NCI-H2029 (cell line): ENCODE measurements around the gene NFIX.

Experiments used
- DNase-seq: peaks from one replicate; lab custom pipeline; 2025; lab: John Stamatoyannopoulos, UW

NFIX gene

DNA sequence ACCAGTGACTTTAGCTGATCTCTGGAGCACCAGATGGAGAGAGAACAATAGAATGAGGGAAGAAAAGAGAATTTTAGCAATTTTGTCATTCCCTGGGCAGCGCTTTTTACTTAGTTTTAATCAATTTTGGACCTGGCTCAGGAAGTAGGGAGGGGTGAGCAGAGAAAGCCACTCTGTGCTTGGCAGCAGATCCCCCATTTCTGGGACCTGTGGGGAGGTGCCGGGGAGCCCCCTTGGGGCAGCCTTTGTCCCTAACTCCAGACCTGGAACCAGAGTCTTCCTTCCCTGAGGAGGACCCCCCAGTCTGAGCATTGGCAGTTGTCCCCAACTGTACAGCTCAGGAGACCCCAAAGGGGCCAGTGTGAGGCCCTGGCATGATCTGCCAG is 96.9 kb downstream of the NFIX start:
- no peak for DNase-seq

DNA sequence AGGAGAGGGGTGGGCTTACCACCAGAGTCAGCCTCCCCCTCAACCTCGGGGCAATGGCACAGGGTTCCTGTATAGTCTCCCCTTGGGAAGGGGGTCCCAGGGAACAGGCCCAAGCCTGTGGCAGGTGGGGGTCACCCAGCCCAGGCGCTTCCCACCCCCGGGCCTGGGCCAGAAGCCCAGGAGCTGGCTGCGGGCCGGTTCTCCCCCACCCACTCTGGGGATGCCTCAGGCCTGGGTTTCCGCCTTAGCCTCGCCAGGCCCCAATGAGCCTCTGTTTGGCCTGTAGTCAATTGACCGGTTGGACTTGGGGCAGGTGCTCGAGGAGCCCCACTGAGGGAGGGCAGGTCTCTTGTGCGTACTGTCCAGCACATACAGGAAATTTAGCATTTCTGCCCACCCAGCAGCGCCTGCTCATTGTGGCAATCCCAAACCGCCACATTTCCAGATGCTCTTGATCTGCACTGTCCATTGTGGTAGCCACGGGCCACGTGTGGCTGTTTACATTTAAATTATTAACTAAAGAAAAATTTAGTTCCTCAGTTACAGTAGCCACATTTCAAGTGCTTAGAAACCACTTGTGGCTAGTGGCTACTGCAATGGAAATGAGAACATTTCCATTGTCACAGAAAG is 97.4 kb downstream of the NFIX start:
- no peak for DNase-seq

DNA sequence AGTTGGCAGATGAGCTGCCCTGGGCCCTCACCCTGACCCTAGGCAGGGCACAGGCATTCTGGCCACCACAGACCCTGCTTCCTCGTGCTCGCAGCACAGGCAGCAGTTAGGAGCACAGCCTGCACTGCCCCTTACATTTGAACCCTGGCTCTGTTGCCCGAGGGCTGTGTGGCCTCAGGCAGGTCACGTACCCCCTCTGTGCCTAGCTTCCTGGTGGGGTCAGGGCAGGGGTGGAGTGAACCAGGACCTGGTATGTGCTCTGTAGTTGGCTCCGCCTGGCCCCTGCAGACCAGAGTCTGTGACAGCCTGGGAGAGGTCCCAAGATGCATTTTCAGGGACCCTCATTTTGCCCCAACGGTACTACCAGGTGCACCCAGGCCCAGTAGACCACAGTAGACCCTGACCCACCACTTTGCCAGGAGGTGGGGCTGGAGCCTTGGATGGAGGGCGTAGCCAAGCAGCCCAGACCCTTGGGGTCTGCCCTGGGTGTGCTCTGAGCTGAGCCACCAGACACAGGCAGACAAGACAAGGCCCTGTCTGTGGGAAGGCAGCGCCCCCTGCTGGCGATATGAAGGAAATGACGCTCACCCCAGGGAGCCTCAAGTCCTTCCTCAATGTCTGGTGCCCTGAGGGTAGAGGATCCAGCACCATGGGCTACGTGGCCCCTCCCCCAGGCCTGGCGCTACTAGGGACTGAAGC is 98.3 kb downstream of the NFIX start:
- DNase-seq = peak; percentile 56

DNA sequence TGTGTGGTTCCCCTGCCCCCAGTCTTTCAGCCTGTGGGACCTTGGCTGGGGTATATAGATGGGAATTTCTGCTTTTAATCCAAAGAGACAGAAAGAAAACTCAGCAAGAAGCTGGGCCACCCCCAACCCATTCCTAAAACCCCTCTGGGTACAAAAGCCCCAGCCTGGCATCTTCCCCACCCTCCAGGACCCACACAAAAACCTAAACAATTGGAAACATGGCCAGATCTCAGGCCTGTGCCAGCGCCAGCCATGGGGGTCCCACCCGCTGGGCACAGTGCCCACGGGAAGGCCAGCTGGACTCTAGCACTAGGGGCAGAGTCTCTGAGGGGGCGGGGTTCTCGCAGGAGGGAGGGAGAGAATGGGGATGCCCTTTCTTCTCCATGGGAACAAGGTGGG is 98.8 kb downstream of the NFIX start:
- DNase-seq = no peak

DNA sequence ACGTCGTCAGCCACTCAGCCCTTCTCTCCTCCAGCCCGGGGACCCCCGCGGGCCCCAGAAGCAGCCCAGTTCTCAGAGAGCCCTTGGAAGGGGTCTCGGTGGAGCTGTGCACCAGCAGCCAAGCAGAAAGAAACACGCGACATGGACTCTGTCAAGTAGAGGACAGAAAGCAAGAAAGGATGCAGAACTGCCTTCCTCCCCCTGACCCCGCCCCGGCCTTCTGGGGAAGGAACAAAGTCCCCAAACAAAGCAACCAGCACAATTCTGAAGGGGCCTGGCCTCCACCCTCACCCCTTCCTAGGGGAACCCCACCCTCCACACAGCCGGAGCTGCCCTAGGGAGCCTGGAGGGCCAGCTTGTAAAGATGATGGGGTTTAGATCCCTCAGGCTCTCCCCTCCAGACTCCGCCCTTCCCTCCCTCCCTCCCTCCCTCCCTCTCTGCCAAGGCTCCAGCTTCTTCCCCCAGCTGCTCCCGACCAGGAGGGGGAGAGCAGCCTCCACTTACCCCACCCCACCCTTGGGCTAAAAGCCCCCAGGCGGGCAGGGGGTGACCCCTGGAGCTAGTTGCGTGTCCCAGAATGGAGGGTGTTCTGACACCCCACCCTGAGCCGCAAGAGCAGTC is 99.6 kb downstream of the NFIX start:
- DNase-seq = no peak

DNA sequence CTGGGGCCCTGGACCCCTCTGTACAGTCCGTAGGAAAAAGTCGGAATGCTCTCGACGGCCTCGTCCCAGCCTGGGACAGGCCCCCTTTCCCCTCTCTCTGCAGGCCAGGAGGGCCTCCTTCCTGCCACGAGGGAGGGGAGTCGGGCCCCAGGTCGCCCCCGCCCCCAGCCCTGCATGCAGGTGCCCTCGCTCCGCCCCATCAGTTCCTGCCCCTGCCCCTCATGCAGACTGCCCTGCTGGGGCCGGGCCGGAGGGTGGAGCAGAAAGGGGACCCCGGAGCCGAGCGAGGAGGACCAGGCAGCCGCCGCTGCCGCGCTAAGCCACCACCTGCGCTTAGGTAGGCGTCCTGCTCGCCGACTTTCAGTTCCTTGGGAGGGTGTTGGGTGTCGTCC is 100.1 kb downstream of the NFIX start:
- DNase-seq = no peak

DNA sequence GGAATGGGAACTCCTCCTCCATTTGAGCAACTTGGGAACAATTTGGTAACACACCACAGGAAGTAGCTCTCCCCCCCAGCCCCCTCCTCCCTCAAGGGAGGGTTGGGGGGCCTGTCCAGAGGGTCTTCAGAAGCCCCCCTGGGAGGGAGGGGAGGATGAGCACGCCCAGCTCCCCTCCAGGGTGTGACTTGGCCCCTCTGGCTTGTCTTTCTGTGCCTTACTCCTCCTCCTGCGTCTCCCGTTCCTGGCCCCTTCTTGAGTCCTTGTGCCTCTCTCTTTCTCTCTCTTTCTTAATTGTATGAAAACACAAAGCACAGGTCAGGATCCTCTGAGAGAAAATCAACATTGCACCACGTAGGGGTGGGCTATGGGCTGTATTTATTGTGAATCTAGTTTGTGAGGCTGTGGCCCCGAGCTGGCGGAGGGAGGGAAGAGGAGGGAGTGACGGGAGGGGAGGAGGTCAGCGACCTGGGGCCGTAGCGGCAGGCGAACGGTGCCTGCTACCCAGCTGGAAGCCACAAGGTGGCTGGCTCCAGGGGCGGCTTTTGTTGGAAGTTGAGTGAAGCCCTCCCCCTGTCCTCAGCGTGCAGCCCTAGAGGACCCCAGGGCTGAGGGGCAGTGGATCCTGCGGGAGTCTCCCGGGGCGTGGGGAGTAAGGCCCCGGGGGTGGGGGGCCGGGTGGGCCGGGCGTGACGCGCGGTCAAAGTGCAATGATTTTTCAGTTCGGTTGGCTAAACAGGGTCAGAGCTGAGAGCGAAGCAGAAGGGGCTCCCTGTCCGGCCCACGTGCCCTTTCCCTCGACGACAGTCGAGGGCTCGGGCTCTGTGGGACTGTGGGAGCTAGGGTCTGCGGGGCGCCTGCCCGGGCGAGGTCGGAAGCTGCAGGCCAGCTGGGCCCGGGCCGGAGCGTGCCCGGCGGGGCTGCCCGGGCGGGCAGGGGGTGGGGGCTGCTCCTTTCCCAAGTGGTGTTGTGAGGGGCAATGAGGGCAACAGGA is 101.0 kb downstream of the NFIX start:
- DNase-seq = no peak

DNA sequence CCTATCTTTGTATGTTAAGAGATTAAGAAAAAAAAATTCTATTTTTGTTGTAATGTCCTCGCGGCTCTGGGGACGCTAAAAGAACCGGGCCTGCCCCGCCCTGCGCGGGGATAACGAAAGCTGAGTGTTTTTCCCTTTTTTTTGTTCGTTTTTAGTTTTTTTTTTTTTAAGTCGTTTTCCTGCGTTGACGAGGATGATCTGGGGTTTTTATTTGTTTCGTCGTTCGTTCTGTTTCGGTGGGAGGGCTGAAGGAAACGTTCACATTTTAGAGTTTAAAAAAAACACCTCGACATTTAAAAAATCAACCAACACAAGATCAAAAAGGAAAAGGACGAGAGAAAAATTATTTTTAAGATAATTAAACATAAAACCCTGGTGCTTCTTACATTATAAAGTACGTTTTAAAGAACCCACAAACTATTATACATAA is 101.8 kb downstream of the NFIX start:
- no peak for DNase-seq

DNA sequence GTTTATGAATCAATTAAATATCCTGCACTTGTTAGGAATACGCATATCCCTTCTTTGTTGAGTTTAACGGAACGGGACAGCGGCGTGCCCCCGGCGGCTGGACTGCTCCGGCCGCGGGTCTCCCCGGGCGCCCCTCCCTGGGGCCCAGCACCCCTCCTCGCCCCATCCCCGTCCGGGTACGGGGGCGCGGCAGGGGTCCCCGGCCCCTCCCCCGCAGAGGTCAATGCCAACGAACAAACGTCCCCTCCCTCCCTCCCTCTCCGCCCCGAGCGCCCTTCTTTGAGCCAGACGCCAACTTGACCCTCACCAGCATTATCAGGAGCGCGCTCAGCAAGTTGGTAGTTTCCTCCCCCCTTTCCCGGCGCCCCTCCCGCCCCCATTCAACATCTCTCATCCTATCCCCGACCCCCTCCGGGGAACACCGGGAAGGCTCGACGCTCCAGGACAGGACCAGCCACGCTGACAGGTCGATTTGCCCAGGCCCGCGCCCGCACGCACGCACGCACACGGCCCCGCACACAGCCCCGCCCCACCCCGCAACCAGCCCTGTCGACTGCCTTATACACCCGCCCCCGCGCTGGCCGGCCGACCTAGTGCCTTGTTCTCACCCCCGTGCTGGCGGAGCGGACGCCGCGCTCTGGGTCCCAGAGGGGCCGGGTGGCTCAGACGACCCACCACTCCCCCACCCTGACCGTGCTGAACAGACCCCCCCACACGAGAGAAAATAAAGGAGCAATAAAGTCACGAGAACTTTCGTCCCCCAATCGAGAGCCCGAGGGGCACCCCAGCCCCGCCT is 102.4 kb downstream of the NFIX start:
- DNase-seq = no peak

DNA sequence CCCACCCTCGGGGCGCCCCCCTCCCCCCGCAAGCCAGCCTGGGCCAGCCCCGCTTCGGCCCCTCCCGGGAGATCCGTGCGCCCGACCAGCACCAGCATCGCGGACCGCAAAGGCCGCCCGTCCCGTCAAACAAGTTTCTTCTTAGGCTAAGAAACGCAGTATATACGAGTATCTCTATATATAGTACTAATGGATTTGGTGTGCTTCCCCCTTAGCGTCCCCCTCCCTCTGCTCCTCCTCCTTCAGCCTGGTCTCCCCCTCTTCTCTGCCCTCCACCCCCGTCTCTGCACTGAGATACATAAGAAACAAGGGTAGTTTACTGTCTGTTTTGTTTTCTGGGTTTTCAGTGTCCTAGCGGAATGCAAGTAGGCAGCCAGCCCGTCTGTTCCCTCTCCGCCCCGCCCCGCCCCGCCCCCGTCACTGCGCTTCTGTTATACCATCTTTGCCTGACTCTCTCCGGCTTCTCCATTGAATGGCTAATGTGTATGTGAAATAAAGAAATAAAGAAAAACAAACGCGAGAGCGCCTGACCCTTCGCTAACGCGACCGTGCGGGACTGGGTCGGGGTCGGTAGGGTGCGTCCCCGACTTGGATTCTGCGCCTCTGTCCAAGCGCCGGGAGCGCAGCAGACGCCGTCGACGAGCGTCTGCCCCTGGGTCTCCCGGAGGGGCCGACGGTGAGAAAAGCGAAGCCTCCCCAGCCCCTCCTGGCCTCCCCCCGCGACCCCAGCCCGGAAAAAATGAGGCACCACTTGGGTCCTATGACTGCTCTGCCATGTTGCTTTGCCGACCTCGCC is 103.2 kb downstream of the NFIX start:
- DNase-seq = no peak

DNA sequence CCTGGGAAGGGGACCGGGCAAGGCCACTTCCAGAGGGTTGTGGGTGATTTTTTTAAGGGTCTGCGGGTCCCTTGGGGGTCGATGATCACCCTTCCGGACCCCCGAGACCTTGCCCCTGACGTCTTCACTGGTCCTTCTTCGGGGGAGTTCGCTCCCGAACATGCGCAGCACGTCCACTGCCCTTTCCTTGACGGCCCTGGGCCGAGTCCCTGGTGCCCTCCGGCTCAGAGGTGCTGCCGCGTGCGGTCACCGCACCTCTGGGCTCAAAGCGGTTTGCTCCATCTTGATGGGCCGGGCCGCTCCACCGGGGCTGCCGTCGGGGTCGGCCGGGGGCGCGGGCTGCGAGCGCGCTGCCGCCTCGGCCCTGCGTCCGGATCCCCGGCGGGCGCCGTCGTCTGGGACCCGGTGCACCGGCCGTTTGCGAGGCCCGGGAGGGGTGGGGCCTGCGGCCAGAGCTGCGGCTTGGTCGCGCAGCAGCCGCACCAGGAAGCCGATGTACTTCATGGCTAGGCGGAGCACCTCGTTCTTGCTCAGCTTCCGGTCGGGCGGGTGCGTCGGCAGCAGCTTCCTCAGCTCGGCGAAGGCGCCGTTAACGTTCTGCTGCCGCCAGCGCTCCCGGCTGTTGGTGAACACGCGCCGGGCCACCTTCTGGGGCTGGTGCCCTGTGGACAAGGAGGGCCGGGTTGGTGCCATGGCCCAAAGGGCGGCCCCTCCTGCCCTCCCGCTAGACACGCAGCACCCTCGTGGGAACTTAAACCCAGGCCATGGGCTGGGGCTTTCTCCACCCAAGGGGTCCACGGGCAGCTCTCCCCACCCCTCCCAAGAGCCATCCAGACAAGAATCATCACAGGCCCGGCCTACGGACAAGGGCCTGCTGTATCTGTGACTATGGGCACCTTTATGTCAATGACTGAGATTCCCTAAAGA is 104.1 kb downstream of the NFIX start:
- DNase-seq = peak; percentile 66

DNA sequence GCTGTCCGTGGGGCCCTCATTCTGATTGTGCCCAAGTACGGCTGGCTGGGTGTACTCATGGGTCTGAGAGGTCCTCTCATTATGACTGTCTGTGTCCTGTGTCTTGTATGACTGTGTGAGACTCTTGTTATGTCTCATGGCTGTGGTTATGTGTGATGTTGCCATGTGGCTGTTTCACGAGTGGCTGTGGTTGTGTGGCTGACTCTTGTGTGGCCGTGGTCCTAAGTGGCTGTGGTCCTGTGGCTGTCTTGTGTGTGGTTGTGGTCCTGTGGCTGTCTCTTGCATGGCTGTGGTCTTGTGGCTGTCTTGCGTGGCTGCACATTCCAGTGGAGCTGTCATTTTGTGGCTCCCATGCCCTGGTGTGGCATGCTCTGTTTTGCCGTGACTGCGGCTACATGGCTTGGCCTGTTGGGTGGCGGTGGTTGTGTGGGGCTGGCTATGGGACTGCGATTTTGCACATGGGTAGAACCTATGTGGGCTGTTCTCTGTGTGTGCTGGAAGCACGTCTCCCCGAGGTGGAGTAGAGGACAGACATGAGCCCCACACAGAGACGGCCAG is 104.8 kb downstream of the NFIX start:
- no peak for DNase-seq

DNA sequence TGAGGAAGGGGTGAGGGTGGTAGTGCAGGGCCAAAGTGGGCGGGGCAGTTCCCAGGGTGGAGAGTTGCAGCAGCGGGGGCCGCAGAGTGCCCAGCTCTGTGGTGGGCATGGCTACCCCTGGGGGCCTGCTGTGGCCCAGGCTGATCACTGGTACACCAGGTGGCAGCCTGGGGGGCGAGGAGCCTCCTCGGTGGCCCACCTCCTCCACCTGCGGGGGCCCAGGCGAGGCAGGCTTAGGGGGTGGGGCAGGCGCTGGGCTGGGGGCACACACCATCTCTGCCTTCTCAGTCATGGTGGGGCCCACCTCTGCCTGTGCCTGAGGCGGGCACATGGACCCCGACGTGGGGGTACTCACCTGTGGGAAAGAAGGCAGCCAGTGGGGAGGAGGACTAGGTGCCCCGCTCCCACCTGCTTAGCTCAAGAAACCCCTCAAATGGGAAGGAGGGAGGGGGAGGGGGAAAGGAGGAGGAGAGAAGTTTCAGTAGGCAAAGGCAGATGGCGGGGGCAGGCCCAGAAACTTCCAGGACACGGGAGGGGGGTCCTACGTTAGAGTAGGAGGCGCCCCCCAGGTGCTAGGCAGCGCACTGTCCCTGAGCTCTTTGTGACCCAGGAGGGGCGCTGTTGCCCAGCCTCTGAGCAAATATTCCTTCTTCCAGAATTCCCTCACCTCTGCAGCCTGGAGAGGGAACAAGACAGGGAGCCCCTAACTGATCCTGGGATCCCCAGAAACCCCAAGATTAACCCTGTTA is 105.7 kb downstream of the NFIX start:
- no peak for DNase-seq

DNA sequence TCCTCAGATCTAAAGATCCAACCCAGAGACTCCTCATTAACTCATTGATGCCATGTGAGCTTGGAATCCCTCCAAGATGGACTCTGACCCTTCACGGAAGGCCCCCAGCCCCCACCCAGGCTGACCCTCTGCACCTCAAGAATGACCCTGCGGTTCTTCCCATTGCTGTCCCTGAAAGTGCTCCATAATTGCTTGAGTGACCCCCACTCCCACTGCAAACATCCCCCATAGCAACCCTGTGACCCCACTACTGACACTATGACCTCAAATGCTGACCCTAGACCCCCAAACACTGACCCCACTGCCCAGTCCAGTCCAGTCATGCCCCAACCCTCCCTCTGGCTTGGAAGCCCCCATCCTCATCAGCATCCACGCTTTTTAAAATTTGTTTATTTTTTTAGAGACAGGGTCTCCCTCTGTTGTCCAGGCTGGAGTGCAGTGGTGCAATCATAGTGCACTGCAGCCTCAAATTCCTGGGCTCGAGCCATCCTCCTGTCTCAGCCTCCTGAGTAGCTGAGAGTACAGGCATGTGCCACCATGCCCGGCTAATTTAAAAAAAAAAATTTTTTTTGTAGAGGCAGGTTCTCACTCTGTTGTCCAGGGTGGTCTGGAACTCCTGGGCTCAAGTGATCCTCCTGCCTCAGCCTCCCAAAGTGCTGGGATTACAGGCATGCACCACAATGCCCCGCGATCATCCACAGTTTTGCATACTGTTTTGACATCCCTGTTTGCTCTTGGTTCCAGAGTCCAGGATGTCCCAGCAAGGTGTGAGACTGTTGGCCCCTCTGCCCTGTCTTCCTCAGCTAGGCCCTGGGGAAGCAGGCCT is 106.5 kb downstream of the NFIX start:
- DNase-seq = no peak

DNA sequence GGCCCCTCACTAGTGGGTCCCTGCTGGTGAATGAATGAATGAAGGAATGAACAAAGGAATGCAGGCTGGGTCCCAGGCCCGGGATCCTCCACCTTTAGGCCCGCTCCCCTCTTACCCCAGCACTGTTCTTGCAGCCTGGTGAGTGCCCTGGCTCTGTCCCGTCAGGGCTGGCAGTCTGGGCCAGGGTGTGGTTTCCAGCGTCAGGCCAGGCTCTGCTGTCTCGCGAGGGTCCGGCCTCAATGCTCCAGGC is 107.1 kb downstream of the NFIX start:
- DNase-seq = no peak

DNA sequence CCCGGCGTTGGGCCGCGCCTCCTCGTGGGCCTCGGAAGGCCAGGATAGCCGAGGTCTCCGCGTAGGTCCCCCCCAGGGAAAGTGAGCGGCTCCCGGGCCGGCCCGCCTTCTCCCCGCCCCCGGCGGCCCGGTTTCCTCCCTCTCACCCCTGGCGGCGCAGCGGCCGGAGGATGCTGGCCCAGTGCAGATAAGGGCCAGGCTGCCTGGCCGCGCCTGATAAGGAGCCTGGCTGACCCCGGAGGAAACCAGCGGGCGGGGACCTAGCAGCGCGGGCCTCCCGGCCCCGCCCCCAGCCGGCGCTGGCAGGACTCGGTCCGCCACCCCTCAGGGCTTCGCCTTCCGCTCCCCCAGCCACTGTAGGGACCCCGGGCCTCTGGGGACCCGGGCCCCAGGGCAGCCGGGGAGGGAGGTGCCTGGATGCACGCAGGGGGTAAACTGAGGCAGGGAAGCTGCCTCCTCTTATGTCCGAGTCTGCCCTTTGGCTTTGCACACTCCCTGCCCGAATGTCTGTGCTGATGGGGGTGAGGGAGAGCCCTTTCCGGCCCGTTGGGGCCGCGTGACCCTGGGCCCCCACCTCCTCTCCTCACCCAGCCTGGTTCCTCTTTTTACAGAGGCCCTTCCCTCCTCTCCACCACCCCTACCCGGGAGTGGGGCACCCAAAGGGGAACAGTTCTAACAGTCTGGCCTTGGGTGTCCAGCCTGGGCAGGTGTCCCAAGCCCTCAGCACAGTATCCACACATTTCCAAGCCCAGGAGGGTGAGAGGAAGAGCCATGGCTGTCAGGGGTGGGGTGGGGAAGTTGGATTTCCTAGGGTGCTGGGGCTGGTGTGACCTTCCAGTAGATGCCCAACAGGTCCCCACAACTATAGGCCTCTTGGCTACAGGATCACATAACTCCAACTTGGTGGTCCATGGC is 107.6 kb downstream of the NFIX start, which contains the start of gene LYL1:
Gene LYL1, minus strand, starts transcription at position 193 of the 915 bp plus-strand sequence. CDS start 1,687 bp downstream, outside the sequence.
- no peak for DNase-seq
